Subcutaneous abdominal adipose tissue (tissue), 5 donors: ENCODE measurements around the gene TRPV5.

Experiments used
- H3K27ac ChIP-seq: one replicate; pipeline ENCODE4 v1.7.0; 2013; ENCODE audit warnings: low read depth, mild to moderate bottlenecking, inconsistent platforms, low read length, moderate library complexity
- H3K27me3 ChIP-seq, 5 donors: one replicate each; pipeline ENCODE4 v1.7.0; 2013; ENCODE audit warnings: low read length in 5 of 5, inconsistent platforms in 1 of 5; ENCODE audit not compliant: control insufficient read depth in 5 of 5, insufficient read depth in 4 of 5
- H3K36me3 ChIP-seq, 5 donors: one replicate each; pipeline ENCODE4 v1.7.0; 2013; ENCODE audit warnings: low read length in 5 of 5; ENCODE audit not compliant: control insufficient read depth in 5 of 5, insufficient read depth in 5 of 5
- H3K4me1 ChIP-seq, 5 donors: one replicate each; pipeline ENCODE4 v1.7.0; 2013; ENCODE audit warnings: low read length in 5 of 5, mild to moderate bottlenecking in 3 of 5, moderate library complexity in 1 of 5; ENCODE audit not compliant: control insufficient read depth in 5 of 5, insufficient read depth in 5 of 5
- H3K4me3 ChIP-seq, 5 donors: one replicate each; pipeline ENCODE4 v1.7.0; 2013; ENCODE audit warnings: low read length in 5 of 5, low read depth in 1 of 5
- H3K9ac ChIP-seq, 5 donors: one replicate each; pipeline ENCODE4 v1.7.0; 2013; ENCODE audit warnings: low read length in 5 of 5, mild to moderate bottlenecking in 4 of 5, moderate library complexity in 3 of 5
- H3K9me3 ChIP-seq, 5 donors: one replicate each; pipeline ENCODE4 v1.7.0; 2013; ENCODE audit warnings: low read length in 5 of 5; ENCODE audit not compliant: control insufficient read depth in 5 of 5
- donor health status: healthy.
- donor health status: healthy.
- donor health status: healthy.
- donor health status: healthy.
- donor health status: healthy.

The TRPV5 gene

DNA sequence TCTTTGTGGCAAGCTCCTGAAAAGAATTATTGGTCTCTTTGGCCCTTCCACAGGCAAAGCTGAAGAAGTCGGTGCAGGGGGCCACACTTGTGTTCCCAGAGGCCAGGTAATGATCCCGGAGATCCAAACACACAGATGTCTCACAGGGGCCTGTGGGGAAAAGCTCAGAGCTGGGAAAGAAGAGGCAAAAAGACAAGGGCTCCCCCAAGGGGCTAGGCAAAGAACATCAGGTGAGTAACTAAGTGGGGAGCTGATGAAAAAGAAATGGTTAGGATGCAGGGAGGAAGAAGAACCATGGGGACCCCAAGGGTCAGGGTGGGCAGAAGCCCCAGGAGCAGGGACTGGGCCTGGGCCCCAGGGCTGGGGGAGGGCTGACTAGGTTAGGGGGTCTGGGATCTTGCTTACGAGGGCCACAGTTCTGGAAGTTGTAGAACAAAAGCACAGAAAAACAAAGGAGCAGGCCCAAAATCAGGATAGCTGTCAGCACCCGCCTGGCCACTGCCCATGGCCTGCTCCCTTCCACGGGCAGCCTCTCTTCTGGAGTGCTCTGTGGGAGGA is 27.5 kb upstream of the TRPV5 start:
- H3K9ac ChIP-seq: no peak overlapping the region
- H3K4me1 ChIP-seq: no peaks in the 10 kb centered on the region
- H3K9me3 ChIP-seq: peaks cover 0 to 1% (median 0%) of the 10 kb centered on the region in 5 donors
- no peak overlapping the region for H3K27ac ChIP-seq
- H3K4me3 ChIP-seq: no peak overlapping the region
- H3K27me3 ChIP-seq: no peaks in the 10 kb centered on the region
- no peaks in the 10 kb centered on the region for H3K36me3 ChIP-seq

DNA sequence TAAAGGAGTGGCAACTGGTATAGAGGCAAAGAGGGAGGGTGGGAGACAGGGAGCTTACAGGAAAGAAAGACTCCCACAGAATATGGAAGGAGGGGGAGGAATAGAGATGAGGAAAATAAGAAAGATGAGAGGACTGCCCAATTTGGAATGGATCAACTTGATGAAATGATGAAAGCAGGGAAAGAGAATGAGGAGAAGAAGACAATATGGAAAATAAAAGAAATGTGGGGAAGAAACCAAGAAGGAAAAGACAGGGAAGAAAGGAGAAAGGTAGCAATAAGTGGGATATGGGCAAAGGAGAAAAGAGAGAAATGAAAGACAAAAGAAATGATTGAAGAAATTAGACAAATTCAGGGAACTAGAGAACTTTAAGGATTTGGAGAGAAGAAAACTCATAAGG is 25.7 kb upstream of the TRPV5 start:
- H3K36me3 ChIP-seq: no peaks in the 10 kb centered on the region
- H3K27ac ChIP-seq: no peak overlapping the region
- no peak overlapping the region for H3K9ac ChIP-seq
- H3K9me3 ChIP-seq: peaks cover 0 to 14% (median 7%) of the 10 kb centered on the region in 5 donors
- H3K4me3 ChIP-seq: no peak overlapping the region
- H3K27me3 ChIP-seq: no peaks in the 10 kb centered on the region
- H3K4me1 ChIP-seq: no peaks in the 10 kb centered on the region

DNA sequence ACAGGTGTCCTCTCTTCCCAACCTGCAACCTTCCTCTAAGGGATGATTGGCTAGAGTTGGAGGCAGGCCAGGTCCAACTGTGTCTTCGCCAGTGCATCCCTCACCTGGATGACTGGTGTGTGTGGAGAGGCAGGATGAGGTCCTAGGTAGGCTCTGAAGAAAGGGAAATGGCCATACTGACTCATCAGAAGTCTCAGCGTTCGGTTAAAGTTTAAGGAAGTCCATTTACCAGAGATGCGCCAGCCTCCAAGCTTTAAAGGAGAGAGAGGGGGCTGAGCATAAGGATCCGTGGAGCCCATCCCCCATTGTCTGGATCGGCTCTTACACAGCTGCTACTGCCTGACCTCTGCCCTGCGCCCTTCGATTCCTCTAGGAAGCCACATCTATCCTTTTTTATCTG is 24.2 kb upstream of the TRPV5 start:
- no peak overlapping the region for H3K4me3 ChIP-seq
- no peak overlapping the region for H3K27ac ChIP-seq
- peaks cover 0 to 14% (median 8%) of the 10 kb centered on the region in 5 donors for H3K9me3 ChIP-seq
- no peaks in the 10 kb centered on the region for H3K4me1 ChIP-seq
- no peaks in the 10 kb centered on the region for H3K27me3 ChIP-seq
- H3K36me3 ChIP-seq: no peaks in the 10 kb centered on the region
- H3K9ac ChIP-seq: no peak overlapping the region

DNA sequence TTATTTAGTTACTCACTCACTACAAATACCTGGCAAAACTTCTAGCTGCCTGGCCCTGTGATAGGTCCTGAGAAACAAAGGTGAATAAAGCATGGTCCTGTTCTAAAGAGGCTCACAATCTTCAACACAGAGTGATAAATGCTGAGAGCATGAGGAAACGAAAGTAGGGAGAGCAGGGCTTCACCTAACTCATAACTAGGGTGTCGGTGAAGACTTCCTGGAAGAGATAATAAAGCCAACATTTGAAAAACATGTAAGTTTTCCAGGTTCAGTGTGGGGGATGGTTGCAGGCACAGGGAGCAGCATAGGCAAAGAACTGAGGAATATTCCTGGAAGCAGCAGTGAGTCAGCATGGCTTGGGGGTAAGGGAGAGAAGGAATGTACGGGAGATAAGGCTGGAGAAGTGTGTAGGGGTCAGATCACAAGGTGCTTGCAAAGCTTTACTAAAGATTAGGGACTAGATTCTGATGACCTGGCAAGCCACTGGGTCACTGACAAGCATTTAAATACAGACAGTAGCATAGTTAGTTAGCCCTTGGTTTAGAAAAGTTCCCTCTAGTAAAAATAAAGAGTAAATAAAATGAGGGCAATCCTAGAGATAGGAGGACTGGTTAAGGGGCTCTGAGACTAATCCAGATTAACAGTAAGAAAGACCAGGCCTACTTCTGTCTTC is 23.5 kb upstream of the TRPV5 start:
- no peak overlapping the region for H3K4me3 ChIP-seq
- no peaks in the 10 kb centered on the region for H3K27me3 ChIP-seq
- no peaks in the 10 kb centered on the region for H3K36me3 ChIP-seq
- H3K4me1 ChIP-seq: no peaks in the 10 kb centered on the region
- no peak overlapping the region for H3K9ac ChIP-seq
- H3K27ac ChIP-seq: no peak overlapping the region
- H3K9me3 ChIP-seq: peaks cover 0 to 14% (median 8%) of the 10 kb centered on the region in 5 donors

DNA sequence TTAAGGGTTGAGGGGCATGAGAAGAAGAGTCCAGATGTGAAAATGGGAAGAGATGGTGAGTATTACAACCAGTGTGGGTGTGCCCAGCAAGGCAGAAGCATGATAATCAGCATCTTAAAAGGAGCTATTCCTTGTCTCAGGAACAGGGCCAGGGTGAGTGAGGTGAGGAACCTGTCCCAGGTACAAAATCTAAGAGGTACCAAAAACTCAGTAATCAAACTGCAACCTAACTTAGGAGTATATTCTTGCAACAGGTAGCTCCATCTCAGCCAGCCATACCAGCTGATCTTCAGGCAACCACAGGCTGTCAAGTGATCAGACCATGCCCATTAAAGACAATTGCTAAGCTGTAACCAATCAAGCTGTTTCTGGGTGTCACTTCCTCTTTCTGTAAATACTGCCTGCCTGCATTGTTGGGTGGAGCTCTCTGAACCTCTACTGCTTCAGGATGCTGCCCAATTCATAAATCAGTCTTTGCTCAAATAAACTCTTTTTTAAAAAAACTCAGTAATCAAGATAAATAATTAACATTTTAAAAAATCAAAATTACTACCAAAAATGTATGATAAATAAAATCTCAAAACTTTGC is 21.2 kb upstream of the TRPV5 start:
- H3K4me1 ChIP-seq: no peaks in the 10 kb centered on the region
- H3K27me3 ChIP-seq: no peaks in the 10 kb centered on the region
- no peak overlapping the region for H3K4me3 ChIP-seq

DNA sequence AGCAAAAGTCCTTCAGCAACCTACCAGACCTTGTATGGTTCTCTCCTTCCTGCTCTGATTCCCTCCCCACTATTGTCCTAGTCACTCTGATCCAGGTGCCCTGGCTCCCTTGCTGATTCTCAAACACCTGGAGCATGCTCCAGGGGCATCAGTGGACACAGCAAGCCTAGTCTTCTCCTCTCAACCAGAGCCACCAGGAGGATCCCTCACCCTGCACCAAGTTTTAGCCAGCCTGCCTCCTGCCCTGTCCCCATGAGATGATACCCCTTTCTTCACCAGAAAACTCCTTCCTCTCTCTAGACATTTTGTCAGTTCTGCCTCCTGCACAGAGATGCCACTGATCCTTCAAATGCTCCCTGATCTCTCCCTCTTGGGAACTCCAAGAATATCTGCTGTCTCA is 16.7 kb upstream of the TRPV5 start:
- H3K4me3 ChIP-seq: no peak overlapping the region
- H3K36me3 ChIP-seq: no peaks in the 10 kb centered on the region
- H3K27ac ChIP-seq: no peak overlapping the region
- no peaks in the 10 kb centered on the region for H3K4me1 ChIP-seq
- no peak overlapping the region for H3K9ac ChIP-seq
- no peaks in the 10 kb centered on the region for H3K27me3 ChIP-seq
- H3K9me3 ChIP-seq: peaks cover 0 to 9% (median 8%) of the 10 kb centered on the region in 5 donors

More for the DNA sequence above, 21.2 kb upstream of the TRPV5 start:
- Histone ChIP-seq H3K27ac (no peak overlapping the region), H3K36me3 (no peaks in the 10 kb centered on the region), H3K9ac (no peak overlapping the region), H3K9me3 (peaks cover 0 to 14% (median 8%) of the 10 kb centered on the region in 5 donors)

DNA sequence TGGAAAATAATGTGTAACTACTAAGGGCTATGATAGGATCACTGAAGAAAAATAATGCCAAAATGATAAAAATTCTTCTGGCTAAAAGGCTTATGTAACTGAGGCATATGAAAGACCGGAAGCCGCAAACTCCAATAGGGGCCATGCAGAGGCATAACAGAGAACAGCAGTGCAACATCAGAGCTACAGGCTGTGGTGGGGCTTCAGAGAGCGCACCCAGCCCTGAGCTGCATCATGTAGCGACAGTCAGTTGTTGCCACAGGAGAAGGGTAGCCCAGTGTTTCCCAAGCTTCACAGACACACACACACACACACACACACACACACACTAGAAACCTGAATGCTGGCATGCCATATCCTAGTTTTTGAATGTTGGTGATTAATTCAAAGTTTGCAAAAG is 15.1 kb upstream of the TRPV5 start:
- Histone ChIP-seq H3K27me3 (no peaks in the 10 kb centered on the region), H3K27ac (no peak overlapping the region), H3K4me3 (no peak overlapping the region), H3K36me3 (no peaks in the 10 kb centered on the region), H3K9ac (no peak overlapping the region), H3K9me3 (no peaks in the 10 kb centered on the region), H3K4me1 (no peaks in the 10 kb centered on the region)

DNA sequence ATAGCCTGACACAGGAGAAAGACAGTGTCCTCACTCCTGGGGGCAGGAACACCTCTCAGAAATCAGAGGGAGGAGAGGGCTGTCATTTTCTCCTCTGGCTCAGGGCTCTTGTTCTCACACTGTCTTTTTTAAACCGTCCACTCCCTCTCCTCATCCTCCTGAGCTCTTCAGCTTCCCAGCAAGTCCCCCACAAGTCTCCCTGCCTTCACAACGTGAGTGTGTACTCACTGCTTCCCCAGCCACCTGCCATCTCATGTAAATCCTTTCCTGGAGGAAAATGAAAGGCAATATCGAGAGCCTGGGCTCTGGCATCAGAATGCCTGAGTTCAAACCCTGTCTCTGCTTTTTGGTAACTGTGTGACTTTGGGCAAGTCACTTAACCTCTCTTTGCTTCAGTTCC is 11.5 kb upstream of the TRPV5 start:
- Histone ChIP-seq H3K27me3 (peaks cover 0 to 9% (median 0%) of the 10 kb centered on the region in 5 donors), H3K4me1 (peaks cover 0 to 14% (median 0%) of the 10 kb centered on the region in 5 donors), H3K27ac (no peak overlapping the region), H3K9me3 (no peaks in the 10 kb centered on the region), H3K9ac (no peak overlapping the region), H3K4me3 (no peak overlapping the region), H3K36me3 (no peaks in the 10 kb centered on the region)

DNA sequence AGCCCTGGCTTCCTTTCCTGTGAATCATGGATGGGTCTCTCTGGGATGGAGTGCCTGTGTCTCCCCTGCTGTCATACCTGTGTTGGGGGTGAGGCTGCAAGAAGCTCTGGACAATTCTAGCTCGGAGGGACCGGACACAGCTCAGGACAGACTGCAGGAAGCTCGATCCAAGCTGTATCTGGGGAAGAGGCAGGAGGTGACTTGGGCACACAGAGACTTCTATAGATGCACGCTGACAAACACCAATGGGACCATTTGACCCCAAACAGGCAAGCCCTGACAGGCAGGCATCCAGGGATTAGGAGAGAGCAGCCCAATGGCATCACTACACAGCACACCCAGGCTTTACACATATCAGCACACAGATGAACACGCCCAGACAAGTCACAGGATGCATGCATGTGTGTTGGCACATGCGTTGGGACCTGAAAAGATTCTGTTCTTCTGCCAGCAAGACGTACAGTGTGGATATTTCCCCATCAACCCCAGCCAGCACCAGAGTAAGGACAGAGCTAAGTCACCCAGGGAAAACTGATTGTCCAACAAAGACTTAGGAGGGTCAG is 10.2 kb upstream of the TRPV5 start:
- H3K36me3 ChIP-seq: no peaks in the 10 kb centered on the region

DNA sequence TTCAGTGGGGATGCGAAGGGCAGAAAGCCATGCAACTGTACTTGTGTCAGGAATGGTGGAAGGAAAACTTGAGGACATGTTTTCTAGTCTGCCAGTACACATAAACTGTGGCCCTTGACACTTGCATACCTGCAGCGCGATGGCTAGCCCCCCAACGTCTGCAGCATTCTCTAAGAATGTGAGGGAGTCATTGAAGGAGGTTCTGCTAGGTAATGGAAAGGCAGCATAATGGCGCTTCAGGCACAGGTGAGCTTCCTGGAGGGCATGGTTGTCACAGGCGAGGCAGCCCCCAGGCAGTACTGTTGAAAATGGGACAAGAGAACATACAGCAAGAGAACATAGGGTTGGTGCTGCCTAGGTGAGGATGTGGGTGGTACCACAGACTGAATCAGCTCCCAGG is 9.2 kb upstream of the TRPV5 start:
- Histone ChIP-seq H3K36me3 (no peaks in the 10 kb centered on the region), H3K27ac (no peak overlapping the region), H3K9ac (no peak overlapping the region), H3K4me3 (no peak overlapping the region), H3K4me1 (peaks cover 0 to 17% (median 0%) of the 10 kb centered on the region in 5 donors), H3K27me3 (peaks cover 0 to 9% (median 0%) of the 10 kb centered on the region in 5 donors), H3K9me3 (no peaks in the 10 kb centered on the region)

More for the DNA sequence above, 10.2 kb upstream of the TRPV5 start:
- no peak overlapping the region for H3K27ac ChIP-seq
- H3K9me3 ChIP-seq: no peaks in the 10 kb centered on the region
- peaks cover 0 to 17% (median 0%) of the 10 kb centered on the region in 5 donors for H3K4me1 ChIP-seq
- peaks cover 0 to 9% (median 0%) of the 10 kb centered on the region in 5 donors for H3K27me3 ChIP-seq
- no peak overlapping the region for H3K4me3 ChIP-seq
- H3K9ac ChIP-seq: no peak overlapping the region
